MM.1S (cell line): ENCODE results near the gene ADAMTS18.

Experiments used
- DNase-seq: peaks from one replicate; pipeline ENCODE4 v3.0.0-alpha.2; 2015
- H2AFZ ChIP-seq: fragments of 300-600 bp; sonication (generic); 2 replicates; pipeline ENCODE4 v1.6.0; 2016; ENCODE audit warnings: antibody characterized with exemption, low read length
- H3F3A ChIP-seq: fragments of 300-600 bp; sonication (generic); 2 replicates; pipeline ENCODE4 v1.6.1; 2016; ENCODE audit warnings: mild to moderate bottlenecking, antibody characterized with exemption, low read length, moderate library complexity, mixed read lengths; ENCODE audit not compliant: insufficient read depth
- H3K27ac ChIP-seq: fragments of 300-600 bp; sonication (generic); 2 replicates; pipeline ENCODE4 v1.5.1; 2016; ENCODE audit warnings: mild to moderate bottlenecking, low read length
- H3K27me3 ChIP-seq: fragments of 300-600 bp; sonication (generic); replicated peaks from 2 replicates; pipeline ENCODE4 v1.6.0; 2016; ENCODE audit warnings: low read length; ENCODE audit not compliant: insufficient read depth
- H3K36me3 ChIP-seq: fragments of 300-600 bp; sonication (generic); replicated peaks from 2 replicates; pipeline ENCODE4 v1.6.1; 2016; ENCODE audit warnings: mild to moderate bottlenecking, low read length, mixed read lengths; ENCODE audit not compliant: insufficient read depth
- H3K4me1 ChIP-seq: fragments of 300-600 bp; sonication (generic); 2 replicates; pipeline ENCODE4 v1.6.1; 2016; ENCODE audit warnings: low read length, mixed read lengths
- H3K4me2 ChIP-seq: fragments of 300-600 bp; sonication (generic); 2 replicates; pipeline ENCODE4 v1.6.0; 2016; ENCODE audit warnings: low read depth, low read length
- H3K4me3 ChIP-seq: fragments of 300-600 bp; sonication (generic); 2 replicates; pipeline ENCODE4 v1.5.1; 2016; ENCODE audit warnings: low read length, mixed read lengths
- H3K79me2 ChIP-seq: fragments of 300-600 bp; sonication (generic); 2 replicates; pipeline ENCODE4 v1.6.1; 2016; ENCODE audit warnings: mixed run types, low read length, mixed read lengths
- H3K9ac ChIP-seq: fragments of 300-600 bp; sonication (generic); 2 replicates; pipeline ENCODE4 v1.6.1; 2016; ENCODE audit warnings: low read length, mixed read lengths
- H3K9me2 ChIP-seq: fragments of 300-600 bp; sonication (generic); replicated peaks from 2 replicates; pipeline ENCODE4 v1.6.1; 2016; ENCODE audit warnings: mild to moderate bottlenecking, low read length, mixed read lengths; ENCODE audit not compliant: insufficient read depth
- H3K9me3 ChIP-seq: fragments of 300-600 bp; sonication (generic); replicated peaks from 2 replicates; pipeline ENCODE4 v1.6.1; 2016; ENCODE audit warnings: mild to moderate bottlenecking, low read length, mixed read lengths; ENCODE audit not compliant: insufficient read depth
- H4K20me1 ChIP-seq: fragments of 300-600 bp; sonication (generic); 2 replicates; pipeline ENCODE4 v1.6.1; 2016; ENCODE audit warnings: mild to moderate bottlenecking, low read length, moderate library complexity, mixed read lengths; ENCODE audit not compliant: insufficient read depth
- CTCF ChIP-seq: fragments of 300-600 bp; sonication (generic); IDR thresholded peaks from 2 replicates; pipeline ENCODE4 v1.5.1; 2016; ENCODE audit warnings: antibody characterized with exemption, low read length, mixed read lengths
- EZH2 ChIP-seq: fragments of 300-600 bp; sonication (generic); optimal IDR thresholded peaks from 2 replicates; pipeline ENCODE3; 2017; ENCODE audit warnings: low read depth, mild to moderate bottlenecking, antibody characterized with exemption, low read length, mixed read lengths
- EZH2phosphoT487 ChIP-seq: fragments of 300-600 bp; sonication (generic); IDR thresholded peaks from 2 replicates; pipeline ENCODE4 v1.6.1; 2018; ENCODE audit warnings: antibody characterized with exemption, low read length

Gene ADAMTS18

DNA sequence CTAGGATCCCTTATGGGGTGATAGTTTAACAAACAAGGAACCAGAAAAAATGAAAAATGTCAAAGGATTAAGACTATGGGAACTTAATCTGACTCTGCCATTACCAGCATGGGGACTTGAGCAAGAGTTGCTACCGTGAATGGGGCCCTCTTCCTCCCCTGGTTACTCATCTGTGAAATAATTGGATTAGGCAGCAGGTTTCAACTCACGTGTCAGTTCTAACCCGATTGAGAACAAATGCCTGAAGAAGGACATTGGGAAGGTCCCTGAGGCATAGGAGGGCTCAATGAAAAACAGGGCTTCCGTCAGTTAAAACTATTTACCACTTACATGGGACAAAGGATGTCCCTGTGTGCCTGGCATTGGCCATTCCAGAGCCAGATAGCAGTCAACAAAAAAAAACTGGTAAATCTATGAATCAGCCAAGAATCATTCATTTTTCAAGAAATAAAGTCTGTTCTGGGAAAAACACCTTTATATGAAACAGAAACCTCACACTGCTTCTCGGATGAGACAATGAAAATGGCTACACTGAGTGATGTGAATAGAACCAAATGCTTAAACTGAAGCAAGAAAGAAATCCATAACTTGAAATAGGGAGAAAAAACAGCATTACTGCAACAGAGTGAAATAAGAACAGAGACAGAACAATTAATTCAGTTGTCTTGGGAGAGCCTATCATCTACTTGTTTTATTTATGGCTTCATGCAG, 104.3 kb downstream of the ADAMTS18 start:
- H3K27ac ChIP-seq: no peak overlapping the region
- H4K20me1 ChIP-seq: no peaks in the 10 kb centered on the region
- no peaks in the 10 kb centered on the region for H3K27me3 ChIP-seq
- H3K9me2 ChIP-seq: no peaks in the 10 kb centered on the region
- no peaks in the 10 kb centered on the region for H3K9me3 ChIP-seq
- no peak for TF ChIP-seq EZH2
- TF ChIP-seq CTCF: no peak
- no peak for TF ChIP-seq EZH2phosphoT487
- no peak overlapping the region for H2AFZ ChIP-seq
- H3K36me3 ChIP-seq: no peaks in the 10 kb centered on the region
- no peak overlapping the region for H3K9ac ChIP-seq
- no peak overlapping the region for H3K4me3 ChIP-seq
- no peaks in the 10 kb centered on the region for H3K79me2 ChIP-seq
- DNase-seq: no peak
- H3K4me1 ChIP-seq: no peaks in the 10 kb centered on the region
- H3K4me2 ChIP-seq: no peak overlapping the region
- H3F3A ChIP-seq: no peaks in the 10 kb centered on the region

- no peak overlapping the region for H3K27ac ChIP-seq
- no peak overlapping the region for H3K4me3 ChIP-seq
- H3K27me3 ChIP-seq: no peaks in the 10 kb centered on the region
- H4K20me1 ChIP-seq: no peaks in the 10 kb centered on the region
- H2AFZ ChIP-seq: no peak overlapping the region
- no peaks in the 10 kb centered on the region for H3K36me3 ChIP-seq
- DNase-seq: no peak
- no peak for TF ChIP-seq CTCF
- TF ChIP-seq EZH2: no peak
- TF ChIP-seq EZH2phosphoT487: no peak
- no peaks in the 10 kb centered on the region for H3F3A ChIP-seq
- no peaks in the 10 kb centered on the region for H3K4me1 ChIP-seq
- H3K9me3 ChIP-seq: no peaks in the 10 kb centered on the region
- no peak overlapping the region for H3K9ac ChIP-seq
- H3K4me2 ChIP-seq: no peak overlapping the region
- H3K9me2 ChIP-seq: no peaks in the 10 kb centered on the region
- no peaks in the 10 kb centered on the region for H3K79me2 ChIP-seq
These were observed 106.1 kb downstream of the ADAMTS18 start for GRCh38 chr16:77328768-77329167.

DNA sequence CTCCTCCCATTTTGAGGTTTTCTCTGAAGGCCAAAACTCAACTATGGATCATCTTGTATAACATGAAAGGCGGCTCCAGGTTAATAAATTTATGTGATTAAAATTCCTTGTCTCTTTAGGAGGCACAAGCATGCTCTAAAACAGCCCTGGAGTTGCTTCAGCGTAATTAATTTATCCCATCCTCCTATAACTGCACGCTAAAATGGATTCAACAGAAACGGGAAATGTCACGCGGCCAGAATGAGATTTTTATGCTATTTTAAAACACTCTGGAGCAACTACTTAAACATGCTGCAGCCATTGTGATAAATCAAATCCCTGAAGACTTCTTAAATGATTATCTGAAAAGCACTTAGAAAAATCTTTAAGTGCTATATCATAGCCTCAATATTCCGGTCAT, 106.6 kb downstream of the ADAMTS18 start:
- Histone ChIP-seq H3K9ac (no peak overlapping the region), H3K4me3 (no peak overlapping the region), H3K9me2 (no peaks in the 10 kb centered on the region), H3K36me3 (no peaks in the 10 kb centered on the region), H3K9me3 (no peaks in the 10 kb centered on the region), H3F3A (no peaks in the 10 kb centered on the region), H2AFZ (no peak overlapping the region), H3K4me1 (no peaks in the 10 kb centered on the region), H3K27ac (no peak overlapping the region), H3K79me2 (no peaks in the 10 kb centered on the region), H4K20me1 (no peaks in the 10 kb centered on the region), H3K4me2 (no peak overlapping the region), H3K27me3 (no peaks in the 10 kb centered on the region)
- TF ChIP-seq EZH2phosphoT487 (no peak), CTCF (no peak), EZH2 (no peak)
- DNase-seq: no peak
